Neutrophil (primary cell): ENCODE data around the gene ULK1.

ENCODE experiments used
- H3K27ac ChIP-seq: fragments of 200-600 bp; sonication (generic); 2 replicates; pipeline ENCODE4 v1.5.1; 2016; ENCODE audit warnings: mild to moderate bottlenecking, moderate library complexity
- H3K27me3 ChIP-seq: fragments of 200-600 bp; sonication (generic); 2 replicates; pipeline ENCODE4 v1.6.0; 2016; ENCODE audit warnings: mild to moderate bottlenecking
- H3K36me3 ChIP-seq: fragments of 200-600 bp; sonication (generic); 2 replicates; pipeline ENCODE4 v1.5.1; 2017
- H3K4me1 ChIP-seq, 2 experiments: fragments of 200-600 bp in 1 of 2; sonication (generic) in 1 of 2; 1 replicate in 1 of 2; 2 replicates in 1 of 2; pipeline versions ENCODE4 v1.5.1 to v1.6.1; 2013 to 2016; ENCODE audit warnings: low read depth in 1 of 2, low read length in 1 of 2, mild to moderate bottlenecking in 1 of 2, moderate library complexity in 1 of 2; ENCODE audit not compliant: control insufficient read depth in 1 of 2, insufficient read depth in 1 of 2
- H3K4me3 ChIP-seq, 2 experiments: fragments of 200-600 bp in 1 of 2; sonication (generic) in 1 of 2; 1 replicate in 1 of 2; 2 replicates in 1 of 2; pipeline ENCODE4 v1.5.1; 2013 to 2016; ENCODE audit warnings: low read depth in 1 of 2, low read length in 1 of 2, mild to moderate bottlenecking in 1 of 2, moderate library complexity in 1 of 2
- H3K9me3 ChIP-seq: fragments of 200-600 bp; sonication (generic); 2 replicates; pipeline ENCODE4 v1.5.1; 2016
- TF ChIP-seq, protein P1 (sequence below): fragments of 200-600 bp; sonication (generic); IDR thresholded peaks from 2 replicates; pipeline ENCODE4 v1.5.1; 2016; ENCODE audit warnings: antibody characterized with exemption

Gene ULK1

DNA sequence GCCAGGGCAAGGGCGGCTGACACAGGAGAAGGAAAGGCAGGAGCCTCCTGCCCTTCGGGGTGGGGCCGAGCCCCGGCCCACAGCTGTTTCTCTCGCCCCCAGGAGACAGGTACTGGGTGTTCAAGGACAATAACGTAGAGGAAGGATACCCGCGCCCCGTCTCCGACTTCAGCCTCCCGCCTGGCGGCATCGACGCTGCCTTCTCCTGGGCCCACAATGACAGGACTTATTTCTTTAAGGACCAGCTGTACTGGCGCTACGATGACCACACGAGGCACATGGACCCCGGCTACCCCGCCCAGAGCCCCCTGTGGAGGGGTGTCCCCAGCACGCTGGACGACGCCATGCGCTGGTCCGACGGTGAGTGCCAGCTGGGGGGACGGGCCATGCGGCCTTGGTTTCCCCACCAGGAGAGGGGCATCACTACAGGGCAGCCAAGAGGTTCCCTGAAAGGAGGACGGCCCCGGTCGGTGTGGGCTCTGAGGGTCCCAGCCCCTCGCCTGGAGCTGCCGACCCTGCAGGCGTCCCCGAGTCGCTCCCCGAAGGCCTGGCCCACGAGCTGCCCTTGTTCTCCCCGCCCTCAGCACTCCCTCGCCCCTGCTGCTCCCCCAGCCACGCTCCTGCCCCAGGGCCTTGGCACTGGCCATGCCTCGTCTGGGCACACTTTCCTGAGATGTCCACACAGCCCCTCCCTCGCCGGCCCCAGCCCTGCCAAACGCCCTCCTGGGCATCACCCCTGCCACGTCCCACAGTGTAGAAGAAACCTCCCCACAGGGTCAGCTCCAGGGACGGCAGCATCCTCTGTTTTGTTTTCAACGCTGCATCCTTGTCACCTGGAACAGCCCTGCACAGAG is 44.5 kb upstream of the ULK1 start:
- Histone ChIP-seq H3K27me3 (no peaks in the 10 kb centered on the region), H3K27ac (no peak overlapping the region), H3K36me3 (no peaks in the 10 kb centered on the region), H3K4me1 (peaks cover 10 to 11% of the 10 kb centered on the region in 2 experiments), H3K4me3 (no peak overlapping the region), H3K9me3 (no peaks in the 10 kb centered on the region)
- TF ChIP-seq, protein P1, sequence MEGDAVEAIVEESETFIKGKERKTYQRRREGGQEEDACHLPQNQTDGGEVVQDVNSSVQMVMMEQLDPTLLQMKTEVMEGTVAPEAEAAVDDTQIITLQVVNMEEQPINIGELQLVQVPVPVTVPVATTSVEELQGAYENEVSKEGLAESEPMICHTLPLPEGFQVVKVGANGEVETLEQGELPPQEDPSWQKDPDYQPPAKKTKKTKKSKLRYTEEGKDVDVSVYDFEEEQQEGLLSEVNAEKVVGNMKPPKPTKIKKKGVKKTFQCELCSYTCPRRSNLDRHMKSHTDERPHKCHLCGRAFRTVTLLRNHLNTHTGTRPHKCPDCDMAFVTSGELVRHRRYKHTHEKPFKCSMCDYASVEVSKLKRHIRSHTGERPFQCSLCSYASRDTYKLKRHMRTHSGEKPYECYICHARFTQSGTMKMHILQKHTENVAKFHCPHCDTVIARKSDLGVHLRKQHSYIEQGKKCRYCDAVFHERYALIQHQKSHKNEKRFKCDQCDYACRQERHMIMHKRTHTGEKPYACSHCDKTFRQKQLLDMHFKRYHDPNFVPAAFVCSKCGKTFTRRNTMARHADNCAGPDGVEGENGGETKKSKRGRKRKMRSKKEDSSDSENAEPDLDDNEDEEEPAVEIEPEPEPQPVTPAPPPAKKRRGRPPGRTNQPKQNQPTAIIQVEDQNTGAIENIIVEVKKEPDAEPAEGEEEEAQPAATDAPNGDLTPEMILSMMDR = no peak

- no peak overlapping the region for H3K4me3 ChIP-seq
- TF ChIP-seq, protein P1 = no peak
Measured at GRCh38 chr12:131850856-131851559, 43.4 kb upstream of the ULK1 start.

DNA sequence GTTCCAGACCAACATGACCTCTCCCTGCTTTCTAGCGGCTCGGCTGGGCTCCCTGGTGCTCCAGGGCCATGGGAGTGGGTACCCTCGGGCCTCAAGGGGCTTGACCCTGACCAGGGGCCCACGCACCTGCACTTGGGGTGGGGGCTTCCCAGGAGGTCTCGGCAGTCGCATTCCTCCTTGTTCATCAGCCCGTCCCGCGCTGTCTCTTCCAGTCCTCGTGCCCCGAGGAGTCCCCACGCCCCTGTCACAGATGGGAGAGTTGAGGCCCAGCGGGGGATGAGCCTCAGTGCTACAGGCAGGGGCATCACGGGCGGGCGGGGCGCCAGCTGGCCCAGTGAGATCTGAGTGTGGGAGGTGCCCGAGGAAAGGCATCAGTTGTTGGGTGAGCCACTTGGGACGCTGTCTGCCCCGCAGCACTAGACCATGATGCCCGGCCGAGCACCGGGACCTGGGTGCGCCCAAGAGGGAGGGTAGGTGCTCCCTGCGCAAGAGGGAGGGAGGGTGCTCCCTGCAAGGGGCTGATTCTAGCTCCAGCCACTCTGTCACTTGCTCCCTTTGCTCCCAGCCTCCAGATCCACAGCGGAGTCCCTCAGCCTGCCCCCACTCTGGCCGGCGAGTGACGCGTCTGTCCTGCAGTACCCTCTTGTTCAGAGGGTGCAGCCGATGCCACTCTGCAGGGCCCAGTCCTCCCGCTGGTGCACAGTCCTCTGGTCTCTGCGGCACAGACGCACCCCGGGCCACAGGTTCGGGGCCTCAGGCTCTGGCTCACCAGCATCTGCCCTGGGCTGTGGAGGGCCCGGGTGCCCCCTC is 42.5 kb upstream of the ULK1 start:
- no peak overlapping the region for H3K4me3 ChIP-seq
- no peaks in the 10 kb centered on the region for H3K36me3 ChIP-seq
- H3K27ac ChIP-seq = no peak overlapping the region
- TF ChIP-seq, protein P1 = no peak
- peaks cover 11 to 16% of the 10 kb centered on the region in 2 experiments for H3K4me1 ChIP-seq
- H3K9me3 ChIP-seq = no peaks in the 10 kb centered on the region
- no peaks in the 10 kb centered on the region for H3K27me3 ChIP-seq

More at GRCh38 chr12:131850856-131851559, 43.4 kb upstream of the ULK1 start:
- H3K4me1 ChIP-seq = peaks cover 11 to 16% of the 10 kb centered on the region in 2 experiments
- no peaks in the 10 kb centered on the region for H3K27me3 ChIP-seq
- H3K36me3 ChIP-seq = no peaks in the 10 kb centered on the region
- no peak overlapping the region for H3K27ac ChIP-seq
- H3K9me3 ChIP-seq = no peaks in the 10 kb centered on the region

DNA sequence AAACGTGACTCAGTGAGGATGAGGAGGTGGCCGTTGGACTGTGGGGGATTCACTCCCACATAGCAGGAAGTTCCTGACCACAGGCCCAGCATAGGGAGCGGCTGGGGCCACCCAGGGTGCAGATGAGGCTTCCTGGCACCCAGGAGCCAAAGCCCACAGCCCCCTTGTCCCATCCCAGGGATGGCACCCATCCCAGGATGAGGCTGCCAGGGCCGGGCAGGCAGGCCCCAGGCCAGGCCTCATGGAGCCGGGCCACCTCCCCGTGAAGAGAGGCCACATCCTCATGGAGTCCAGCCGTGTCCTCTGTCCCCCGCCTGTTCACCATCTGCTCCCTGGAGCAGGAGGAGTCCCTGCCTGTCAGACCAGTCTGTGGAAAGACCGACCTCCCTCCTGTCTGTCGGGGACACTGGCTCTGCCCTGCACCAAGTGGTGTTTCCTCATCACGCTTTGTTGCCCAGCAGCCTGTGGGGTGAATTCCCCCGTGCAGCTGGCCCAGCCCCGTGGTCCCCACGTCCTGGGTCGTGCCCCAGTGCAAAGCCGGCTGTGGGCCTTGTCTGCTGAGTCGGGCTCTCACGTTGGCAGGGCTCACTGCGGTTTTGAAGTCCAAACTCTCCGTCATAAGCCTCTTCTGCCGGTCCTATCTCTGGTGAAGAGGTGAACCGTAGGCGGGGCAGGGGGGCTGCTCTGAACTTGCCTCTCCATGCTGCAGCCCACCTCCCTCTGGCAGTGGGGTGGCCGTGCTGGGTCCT is 41.7 kb upstream of the ULK1 start:
- TF ChIP-seq, protein P1 = no peak
- Histone ChIP-seq H3K36me3 (no peaks in the 10 kb centered on the region), H3K27me3 (no peaks in the 10 kb centered on the region), H3K4me3 (no peak overlapping the region), H3K27ac (no peak overlapping the region), H3K9me3 (no peaks in the 10 kb centered on the region), H3K4me1 (peaks cover 11 to 16% of the 10 kb centered on the region in 2 experiments)
